HEK293 (cell line): ENCODE measurements around the gene AAK1.
A peak's percentile ranks its signal among the peaks of the same experiment; 100 is the strongest.
"Not testable (repeated sequence)": the region's sequence is repeated elsewhere in the genome, so short reads cannot be mapped to it uniquely, and the experiment has no call there.

Experiments used
- CTCF ChIA-PET: fragments of 350-600 bp; formaldehyde crosslinking; extraction: SDS; loops from one replicate; lab custom pipeline; 2021; ENCODE audit warnings: antibody characterized with exemption; lab: Yijun Ruan, JAX
- POLR2A ChIA-PET: fragments of 300-600 bp; formaldehyde crosslinking; extraction: SDS; loops from one replicate; lab custom pipeline; 2020; ENCODE audit warnings: antibody characterized with exemption, inconsistent platforms; lab: Yijun Ruan, JAX
- H3K27ac ChIP-seq: fragments of 200-500 bp; sonication (Bioruptor generic); 2 replicates; pipeline ENCODE4 v1.5.1; 2014; ENCODE audit warnings: low read depth, low read length, control low read depth, inconsistent platforms; ENCODE audit errors: extremely low read depth
- H3K36me3 ChIP-seq, 2 experiments: fragments of 200-500 bp in 1 of 2; sonication (Bioruptor generic) in 1 of 2; 1 replicate in 1 of 2; 2 replicates in 1 of 2; pipeline ENCODE4 v1.5.1; 2014 to 2017; ENCODE audit warnings: inconsistent platforms in 2 of 2, low read length in 2 of 2; ENCODE audit not compliant: control insufficient read depth in 2 of 2, insufficient read depth in 1 of 2
- H3K4me1 ChIP-seq: fragments of 200-500 bp; sonication (Bioruptor generic); 2 replicates; pipeline ENCODE4 v1.5.1; 2014; ENCODE audit warnings: mild to moderate bottlenecking, low read length, inconsistent platforms; ENCODE audit not compliant: control insufficient read depth, insufficient read depth
- H3K4me3 ChIP-seq: 2 replicates; pipeline ENCODE4 v1.5.1; 2011; ENCODE audit warnings: low read depth, mild to moderate bottlenecking, control low read depth, low read length, moderate library complexity
- H3K9me3 ChIP-seq: fragments of 200-500 bp; sonication (Bioruptor generic); 2 replicates; pipeline ENCODE4 v1.5.1; 2014; ENCODE audit warnings: low read depth, low read length, inconsistent platforms; ENCODE audit not compliant: control insufficient read depth, insufficient read depth
- GFI1B ChIP-seq: fragments of 450-650 bp; formaldehyde crosslinking; IDR thresholded peaks from 2 replicates; pipeline ENCODE4 v1.5.1; 2016; ENCODE audit warnings: missing biosample characterization, missing genetic modification characterization
- KLF7 ChIP-seq: fragments of 450-650 bp; formaldehyde crosslinking; IDR thresholded peaks from 2 replicates; pipeline ENCODE4 v1.5.1; 2016; ENCODE audit warnings: missing biosample characterization, missing genetic modification characterization, borderline replicate concordance
- OVOL3 ChIP-seq: fragments of 450-650 bp; formaldehyde crosslinking; IDR thresholded peaks from 2 replicates; pipeline ENCODE4 v1.5.1; 2016; ENCODE audit warnings: missing biosample characterization, missing genetic modification characterization
- SP2 ChIP-seq: fragments of 450-650 bp; formaldehyde crosslinking; IDR thresholded peaks from 2 replicates; pipeline ENCODE4 v1.5.1; 2016; ENCODE audit warnings: missing biosample characterization, missing genetic modification characterization
- ZBTB17 ChIP-seq: fragments of 450-650 bp; formaldehyde crosslinking; IDR thresholded peaks from 2 replicates; pipeline ENCODE4 v1.5.1; 2016; ENCODE audit warnings: missing biosample characterization, missing genetic modification characterization
- ZBTB7A ChIP-seq: fragments of 450-650 bp; formaldehyde crosslinking; IDR thresholded peaks from 2 replicates; pipeline ENCODE4 v1.5.1; 2016; ENCODE audit warnings: low read depth, missing biosample characterization, missing genetic modification characterization
- ZFP37 ChIP-seq: fragments of 450-650 bp; formaldehyde crosslinking; IDR thresholded peaks from 2 replicates; pipeline ENCODE4 v1.5.1; 2016; ENCODE audit warnings: missing biosample characterization, missing genetic modification characterization
- ZNF223 ChIP-seq: fragments of 450-650 bp; formaldehyde crosslinking; IDR thresholded peaks from 2 replicates; pipeline ENCODE4 v1.5.1; 2016; ENCODE audit warnings: missing biosample characterization, missing genetic modification characterization
- ZNF274 ChIP-seq, 2 experiments: fragments of 200-500 bp in 1 of 2; fragments of 450-650 bp in 1 of 2; sonication (Bioruptor generic) in 1 of 2; formaldehyde crosslinking in 1 of 2; IDR thresholded peaks; 2 replicates each; pipeline versions ENCODE4 v1.5.1 to v1.6.1; 2014 to 2016; ENCODE audit warnings: borderline replicate concordance in 1 of 2, inconsistent platforms in 1 of 2, low read length in 1 of 2, missing biosample characterization in 1 of 2, missing genetic modification characterization in 1 of 2
- ZNF335 ChIP-seq: fragments of 450-650 bp; formaldehyde crosslinking; conservative IDR thresholded peaks from 2 replicates; pipeline ENCODE4 v1.5.1; 2016; ENCODE audit warnings: missing biosample characterization, missing genetic modification characterization
- ZNF354C ChIP-seq: fragments of 450-650 bp; formaldehyde crosslinking; IDR thresholded peaks from 2 replicates; pipeline ENCODE4 v1.5.1; 2016; ENCODE audit warnings: missing biosample characterization, missing genetic modification characterization, low read depth, borderline replicate concordance
- ZNF530 ChIP-seq: fragments of 450-650 bp; formaldehyde crosslinking; IDR thresholded peaks from 2 replicates; pipeline ENCODE4 v1.5.1; 2016; ENCODE audit warnings: low read depth, missing biosample characterization, missing genetic modification characterization
- ZNF701 ChIP-seq: fragments of 450-650 bp; formaldehyde crosslinking; IDR thresholded peaks from 2 replicates; pipeline ENCODE4 v1.5.1; 2016; ENCODE audit warnings: missing biosample characterization, missing genetic modification characterization
- ZXDB ChIP-seq: fragments of 450-650 bp; formaldehyde crosslinking; IDR thresholded peaks from 2 replicates; pipeline ENCODE4 v1.5.1; 2016; ENCODE audit warnings: missing biosample characterization, missing genetic modification characterization
- TF ChIP-seq, protein P1 (sequence below): fragments of 450-650 bp; formaldehyde crosslinking; IDR thresholded peaks from 2 replicates; pipeline ENCODE4 v1.5.1; 2017; ENCODE audit warnings: missing biosample characterization, missing genetic modification characterization

AAK1 gene

DNA sequence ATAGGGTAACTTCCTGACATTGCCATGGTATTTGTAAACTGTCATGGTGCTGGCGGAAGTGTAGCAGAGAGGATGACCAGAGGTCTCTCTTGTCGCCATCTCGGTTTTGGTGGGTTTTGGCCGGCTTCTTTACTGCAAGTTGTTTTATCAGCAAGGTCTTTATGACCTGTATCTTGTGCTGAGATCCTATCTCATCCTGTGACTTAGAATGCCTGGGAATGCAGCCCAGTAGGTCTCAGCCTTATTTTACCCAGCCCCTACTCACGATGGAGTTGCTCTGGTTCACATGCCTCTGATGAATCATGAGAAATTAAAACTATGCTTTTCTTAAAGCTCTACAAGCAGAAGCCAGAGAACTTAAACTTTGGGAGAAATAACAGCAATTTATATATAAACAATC lies 193.6 kb downstream of the AAK1 start (continued):
- TF ChIP-seq GFI1B (tag by site-specific recombination) (no peak), ZBTB7A (tag by site-specific recombination) (no peak), ZNF354C (tag by site-specific recombination) (no peak)

DNA sequence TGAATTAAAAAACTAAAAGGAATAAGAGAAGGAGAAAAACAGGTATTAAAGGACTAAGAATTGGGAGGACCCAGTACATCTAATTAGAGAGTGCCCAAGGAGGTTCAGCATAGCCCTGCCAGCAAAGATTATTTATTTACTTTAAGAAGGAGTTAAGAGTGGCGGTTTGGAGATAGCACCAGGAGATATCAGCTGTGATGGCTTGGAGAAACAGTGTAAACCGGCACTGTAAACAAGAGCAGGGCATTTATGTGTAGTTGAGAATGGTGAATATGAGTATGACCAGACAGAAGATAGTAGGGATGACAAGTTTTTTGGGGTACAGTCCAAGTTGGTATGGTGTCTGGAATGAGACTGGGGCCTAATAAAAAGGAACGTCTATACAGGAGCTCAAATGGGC lies 199.9 kb downstream of the AAK1 start:
- CTCF ChIA-PET, H3K4me1 ChIP-seq, POLR2A ChIA-PET: not testable (repeated sequence)

DNA sequence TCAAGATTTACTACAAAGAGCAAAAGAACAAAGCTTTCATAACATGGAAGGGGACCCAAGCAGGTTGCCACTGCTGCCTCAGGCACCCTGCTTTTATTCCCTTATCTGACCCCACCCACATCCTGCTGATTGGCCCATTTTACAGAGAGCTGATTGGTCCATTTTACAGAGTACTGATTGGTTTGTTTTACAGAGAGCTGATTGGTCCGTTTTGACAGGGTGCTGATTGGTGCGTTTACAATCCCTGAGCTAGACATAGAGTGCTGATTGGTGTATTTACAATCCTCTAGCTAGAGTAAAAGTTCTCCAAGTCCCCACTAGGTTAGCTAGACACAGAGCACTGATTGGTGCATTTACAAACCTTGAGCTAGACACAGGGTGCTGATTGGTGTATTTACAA lies 204.0 kb downstream of the AAK1 start:
- H3K4me1 ChIP-seq, H3K36me3 ChIP-seq, H3K4me3 ChIP-seq, H3K9me3 ChIP-seq, POLR2A ChIA-PET, H3K27ac ChIP-seq: not testable (repeated sequence)
- CTCF ChIA-PET = interaction anchor here (1.2 kb wide), 1 partner anchor 69 kb away, joined by 3 read pairs; no protein-coding TSS in a partner anchor
- TF ChIP-seq SP2 = peak; percentile 12; the same call in 1 of the 2 replicates

More for the DNA sequence above, 199.9 kb downstream of the AAK1 start:
- H3K9me3 ChIP-seq, H3K27ac ChIP-seq, H3K4me3 ChIP-seq, H3K36me3 ChIP-seq: not testable (repeated sequence)

DNA sequence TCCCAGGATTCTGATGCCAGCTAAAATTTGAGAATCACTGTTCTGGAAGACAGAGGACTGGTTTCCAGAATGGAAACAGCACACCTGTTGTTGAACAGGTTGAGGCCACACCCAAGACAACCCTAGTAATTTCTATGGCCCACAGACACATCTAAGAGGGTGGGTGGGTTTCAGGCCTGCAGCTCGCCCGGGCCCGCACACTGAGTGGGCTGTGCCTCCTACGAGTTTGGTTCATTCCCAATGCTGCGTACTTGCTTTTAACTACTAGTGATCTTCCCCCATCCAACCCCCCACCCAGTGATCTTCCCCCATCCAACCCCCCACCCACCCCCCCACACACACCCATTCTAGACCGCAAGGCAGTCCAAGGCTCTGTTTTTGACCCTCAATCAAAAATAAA lies 205.0 kb downstream of the AAK1 start:
- ChIA-PET CTCF (interaction anchor here (0.6 to 2.1 kb wide), 4 partner anchors 13 to 68 kb away, joined by 3 to 14 read pairs (median 4); no protein-coding TSS in a partner anchor), POLR2A (interaction anchor here (1.2 kb wide), 1 partner anchor 390 kb away, joined by 5 read pairs; no protein-coding TSS in a partner anchor)
- TF ChIP-seq, protein P1, sequence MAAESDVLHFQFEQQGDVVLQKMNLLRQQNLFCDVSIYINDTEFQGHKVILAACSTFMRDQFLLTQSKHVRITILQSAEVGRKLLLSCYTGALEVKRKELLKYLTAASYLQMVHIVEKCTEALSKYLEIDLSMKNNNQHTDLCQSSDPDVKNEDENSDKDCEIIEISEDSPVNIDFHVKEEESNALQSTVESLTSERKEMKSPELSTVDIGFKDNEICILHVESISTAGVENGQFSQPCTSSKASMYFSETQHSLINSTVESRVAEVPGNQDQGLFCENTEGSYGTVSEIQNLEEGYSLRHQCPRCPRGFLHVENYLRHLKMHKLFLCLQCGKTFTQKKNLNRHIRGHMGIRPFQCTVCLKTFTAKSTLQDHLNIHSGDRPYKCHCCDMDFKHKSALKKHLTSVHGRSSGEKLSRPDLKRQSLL = no peak
- no peak for TF ChIP-seq KLF7 (tag by site-specific recombination)
- TF ChIP-seq OVOL3 (tag by site-specific recombination) = no peak
- no peak for TF ChIP-seq ZNF223 (tag by site-specific recombination)
- no peak for TF ChIP-seq ZBTB17
- no peak for TF ChIP-seq ZNF274 (IDR thresholded peaks at IDR 0.05; ENCODE audit: low read length)
- TF ChIP-seq ZNF274 (tag by site-specific recombination; IDR thresholded peaks at IDR 0.05; ENCODE audit: borderline replicate concordance) = no peak
- TF ChIP-seq ZXDB (tag by site-specific recombination) = no peak
- Histone ChIP-seq H3K4me1 (peaks cover 3% of the 10 kb centered on the region), H3K9me3 (no peaks in the 10 kb centered on the region), H3K4me3 (no peak overlapping the region), H3K36me3 (no peaks in the 10 kb centered on the region), H3K27ac (no peak overlapping the region)

- CTCF ChIA-PET = interaction anchor here (0.5 to 2.1 kb wide), 10 partner anchors 9 to 1426 kb away, joined by 3 to 14 read pairs (median 3); no protein-coding TSS in a partner anchor
- POLR2A ChIA-PET = interaction anchor here (0.6 to 1.9 kb wide), 16 partner anchors 15 to 671 kb away, joined by 3 to 12 read pairs (median 3); partner anchors contain the start of genes ANXA4, GFPT1 and MXD1
- Histone ChIP-seq H3K4me1 (peaks cover 3% of the 10 kb centered on the region), H3K9me3 (no peaks in the 10 kb centered on the region), H3K27ac (peak overlapping the region; percentile 86), H3K4me3 (peak overlapping the region; percentile 75), H3K36me3 (no peaks in the 10 kb centered on the region)
- TF ChIP-seq ZNF335 (peak; percentile 73; the same call in 1 of the 2 replicates), ZFP37 (0 out of 2 replicates have a peak, but pooled peaks have one; percentile 57), ZNF530 (tag by site-specific recombination) (no peak), ZNF701 (tag by site-specific recombination) (no peak), ZNF274 (IDR thresholded peaks at IDR 0.05; ENCODE audit: low read length) (no peak), ZNF274 (tag by site-specific recombination; IDR thresholded peaks at IDR 0.05; ENCODE audit: borderline replicate concordance) (no peak)
These were observed 205.8 kb downstream of the AAK1 start for GRCh38 chr2:69437751-69438154.
